ENCODE measurements around the gene PGM2. TPM values are rescaled to one million over a fixed set of nuclear protein-coding genes. Genes with fewer than 3 reads are reported as not detected.

PGM2 gene
- total and polyA plus RNA-seq, 10 of the 15 experiments (the other 5 are each of a cell fraction or from before 2014, with no cell fraction given): 11.9 to 41.7 (median 37.1) TPM

DNA sequence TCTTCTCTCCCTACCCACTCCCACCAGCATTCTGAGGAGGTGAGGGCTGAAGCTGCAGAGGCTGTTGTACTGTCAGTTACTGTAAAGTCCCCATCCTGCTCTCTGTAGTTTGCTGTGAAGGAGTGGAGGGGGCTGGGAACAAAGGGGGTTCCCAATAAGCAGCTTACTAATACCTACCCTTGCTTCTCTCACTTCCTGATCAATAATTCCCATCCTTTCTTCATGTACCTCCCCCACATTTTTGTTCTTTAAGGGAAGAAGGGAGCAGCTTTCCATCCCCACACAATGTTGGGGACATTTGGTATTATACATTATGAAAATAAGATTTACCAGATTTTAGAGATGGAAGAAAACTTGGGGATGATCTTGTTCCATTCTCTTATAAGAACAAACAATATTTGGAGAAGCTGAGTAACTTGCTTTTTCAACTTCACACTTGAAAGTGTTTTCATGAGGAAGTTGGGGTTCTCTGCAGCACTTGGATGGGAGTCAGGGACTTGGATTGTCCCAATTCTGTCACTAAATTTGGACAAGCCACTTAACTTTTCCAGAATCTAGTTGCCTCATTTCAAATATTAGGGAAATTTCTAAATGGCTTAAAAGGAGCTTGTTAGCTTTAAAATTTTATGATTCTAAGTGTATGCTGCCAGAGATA is 69.8 kb downstream of the PGM2 start (continued):
- peak; percentile 50; the same call in 1 of the 2 replicates for TF ChIP-seq RELB (IDR thresholded peaks at IDR 0.05; ENCODE audit: low read depth)
- TF ChIP-seq HDAC6 (IDR thresholded peaks at IDR 0.05; ENCODE audit: unreplicated experiment): no peak
- TF ChIP-seq SPI1 (IDR thresholded peaks at IDR 0.05; ENCODE audit: borderline replicate concordance, insufficient read depth, low read depth, low read length): peak; percentile 39; the same call in 1 of the 2 replicates
- TF ChIP-seq IKZF2 (IDR thresholded peaks at IDR 0.05): peak; percentile 53 to 54
- peak; percentile 37; the same call in 1 of the 2 replicates for TF ChIP-seq JUNB (IDR thresholded peaks at IDR 0.05)
- TF ChIP-seq POLR2AphosphoS2 (IDR thresholded peaks at IDR 0.05; ENCODE audit: low read depth, low read length): no peak
- TF ChIP-seq SUZ12 (IDR thresholded peaks at IDR 0.05; ENCODE audit: unreplicated experiment): no peak
- TF ChIP-seq NR2C2 (IDR thresholded peaks at IDR 0.05; ENCODE audit: borderline replicate concordance, control insufficient read depth, insufficient read length, low read depth): no peak
- TF ChIP-seq FOXM1 (IDR thresholded peaks at IDR 0.05; ENCODE audit: low read depth, low read length): no peak
- no peak for TF ChIP-seq KLF5 (IDR thresholded peaks at IDR 0.05; ENCODE audit: partially characterized antibody)
- TF ChIP-seq CBFB (IDR thresholded peaks at IDR 0.05; ENCODE audit: low read depth): no peak
- TF ChIP-seq, protein P1, sequence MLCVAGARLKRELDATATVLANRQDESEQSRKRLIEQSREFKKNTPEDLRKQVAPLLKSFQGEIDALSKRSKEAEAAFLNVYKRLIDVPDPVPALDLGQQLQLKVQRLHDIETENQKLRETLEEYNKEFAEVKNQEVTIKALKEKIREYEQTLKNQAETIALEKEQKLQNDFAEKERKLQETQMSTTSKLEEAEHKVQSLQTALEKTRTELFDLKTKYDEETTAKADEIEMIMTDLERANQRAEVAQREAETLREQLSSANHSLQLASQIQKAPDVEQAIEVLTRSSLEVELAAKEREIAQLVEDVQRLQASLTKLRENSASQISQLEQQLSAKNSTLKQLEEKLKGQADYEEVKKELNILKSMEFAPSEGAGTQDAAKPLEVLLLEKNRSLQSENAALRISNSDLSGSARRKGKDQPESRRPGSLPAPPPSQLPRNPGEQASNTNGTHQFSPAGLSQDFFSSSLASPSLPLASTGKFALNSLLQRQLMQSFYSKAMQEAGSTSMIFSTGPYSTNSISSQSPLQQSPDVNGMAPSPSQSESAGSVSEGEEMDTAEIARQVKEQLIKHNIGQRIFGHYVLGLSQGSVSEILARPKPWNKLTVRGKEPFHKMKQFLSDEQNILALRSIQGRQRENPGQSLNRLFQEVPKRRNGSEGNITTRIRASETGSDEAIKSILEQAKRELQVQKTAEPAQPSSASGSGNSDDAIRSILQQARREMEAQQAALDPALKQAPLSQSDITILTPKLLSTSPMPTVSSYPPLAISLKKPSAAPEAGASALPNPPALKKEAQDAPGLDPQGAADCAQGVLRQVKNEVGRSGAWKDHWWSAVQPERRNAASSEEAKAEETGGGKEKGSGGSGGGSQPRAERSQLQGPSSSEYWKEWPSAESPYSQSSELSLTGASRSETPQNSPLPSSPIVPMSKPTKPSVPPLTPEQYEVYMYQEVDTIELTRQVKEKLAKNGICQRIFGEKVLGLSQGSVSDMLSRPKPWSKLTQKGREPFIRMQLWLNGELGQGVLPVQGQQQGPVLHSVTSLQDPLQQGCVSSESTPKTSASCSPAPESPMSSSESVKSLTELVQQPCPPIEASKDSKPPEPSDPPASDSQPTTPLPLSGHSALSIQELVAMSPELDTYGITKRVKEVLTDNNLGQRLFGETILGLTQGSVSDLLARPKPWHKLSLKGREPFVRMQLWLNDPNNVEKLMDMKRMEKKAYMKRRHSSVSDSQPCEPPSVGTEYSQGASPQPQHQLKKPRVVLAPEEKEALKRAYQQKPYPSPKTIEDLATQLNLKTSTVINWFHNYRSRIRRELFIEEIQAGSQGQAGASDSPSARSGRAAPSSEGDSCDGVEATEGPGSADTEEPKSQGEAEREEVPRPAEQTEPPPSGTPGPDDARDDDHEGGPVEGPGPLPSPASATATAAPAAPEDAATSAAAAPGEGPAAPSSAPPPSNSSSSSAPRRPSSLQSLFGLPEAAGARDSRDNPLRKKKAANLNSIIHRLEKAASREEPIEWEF (IDR thresholded peaks at IDR 0.05; ENCODE audit: insufficient replicate concordance, low read depth, low read length): peak; percentile 98
- TF ChIP-seq EED (IDR thresholded peaks at IDR 0.05; ENCODE audit: low read depth): peak; percentile 32; the same call in 1 of the 2 replicates
- no peak for TF ChIP-seq LARP7 (IDR thresholded peaks at IDR 0.05)
- TF ChIP-seq CREB1 (IDR thresholded peaks at IDR 0.05; ENCODE audit: low read depth): no peak
- peak; percentile 68 for TF ChIP-seq IKZF1 (conservative IDR thresholded peaks at IDR 0.05)
- TF ChIP-seq IRF4 (IDR thresholded peaks at IDR 0.05; ENCODE audit: low read depth, low read length): peak; percentile 31; the same call in 1 of the 2 replicates
- peak; percentile 30 for TF ChIP-seq RELA (IDR thresholded peaks at IDR 0.05; ENCODE audit: borderline replicate concordance, partially characterized antibody)
